ENCODE measurements around the gene TBXA2R. TPM values are rescaled to one million over a fixed set of nuclear protein-coding genes. Genes with fewer than 3 reads are reported as not detected.
"Not testable (repeated sequence)": the region's sequence is repeated elsewhere in the genome, so short reads cannot be mapped to it uniquely, and the experiment has no call there.

TBXA2R gene
- total RNA-seq, 1 donor from 2014 or later = 1.9 TPM

GRCh38 chr19:3589439-3589838, 17.2 kb downstream of the TBXA2R start:
- intact Hi-C loops (cut with DNase I) = no loop called here

DNA sequence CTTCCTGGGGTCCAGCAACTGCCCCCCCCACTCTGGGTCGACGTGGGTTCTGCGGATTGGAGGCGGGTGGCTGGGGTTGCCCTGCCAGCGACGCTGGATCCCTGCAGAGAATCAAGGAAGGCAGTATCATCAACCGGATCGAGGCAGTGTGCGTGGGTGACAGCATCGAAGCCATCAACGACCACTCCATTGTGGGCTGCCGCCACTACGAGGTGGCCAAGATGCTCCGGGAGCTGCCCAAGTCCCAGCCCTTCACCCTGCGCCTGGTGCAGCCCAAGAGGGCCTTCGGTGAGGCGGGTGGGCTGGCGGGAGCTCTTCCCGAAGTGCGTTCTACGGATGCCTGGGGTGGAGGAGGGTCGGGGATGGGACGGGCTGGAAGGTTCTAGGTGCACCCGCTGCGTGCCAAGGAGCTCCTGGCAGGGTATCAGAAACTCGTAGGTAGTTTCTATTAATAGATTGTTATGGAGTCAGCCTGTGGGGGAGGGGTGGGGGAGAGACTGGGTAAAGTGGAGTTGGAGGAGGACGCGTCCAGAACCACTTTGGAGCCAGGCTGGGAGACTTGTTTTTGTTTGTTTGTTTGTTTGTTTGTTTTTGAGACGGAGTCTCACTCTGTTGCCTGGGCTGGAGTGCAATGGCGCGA, 19.8 kb downstream of the TBXA2R start:
- intact Hi-C loops (cut with DNase I) = no loop called here

More at GRCh38 chr19:3589439-3589838, 17.2 kb downstream of the TBXA2R start:
- DNase-seq (ENCODE audit: low spot score) = no peak

DNA sequence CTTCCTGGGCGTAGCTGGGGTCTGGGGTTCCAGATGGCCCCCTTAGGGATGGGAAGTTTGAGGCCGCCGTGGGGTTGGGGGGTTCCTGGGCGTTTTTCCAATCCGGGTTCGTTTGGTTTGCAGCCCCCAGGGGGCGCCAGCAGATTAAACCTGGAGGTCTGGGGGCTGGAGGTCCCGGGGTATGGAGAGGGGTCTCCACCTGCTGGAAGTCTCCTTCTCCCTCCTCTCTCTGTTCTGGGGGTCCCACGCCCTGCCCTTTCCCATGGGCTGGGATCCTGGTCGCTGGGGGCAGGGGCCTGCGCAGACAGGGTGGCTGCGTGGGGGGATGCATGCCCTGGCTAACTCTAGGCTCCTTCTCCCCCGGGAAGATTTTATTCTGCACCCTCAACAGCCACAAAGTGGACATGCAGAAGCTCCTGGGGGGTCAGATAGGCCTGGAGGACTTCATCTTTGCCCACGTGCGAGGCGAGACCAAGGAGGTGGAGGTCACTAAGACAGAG, 20.5 kb downstream of the TBXA2R start:
- no peak for DNase-seq (ENCODE audit: low spot score)
- intact Hi-C loops (cut with DNase I) = no loop called here

More for the DNA sequence above, 19.8 kb downstream of the TBXA2R start:
- no peak for DNase-seq (ENCODE audit: low spot score)

- intact Hi-C loops (cut with DNase I) = loop anchor here (1.0 kb wide), 1 partner anchor 33 kb away; no protein-coding TSS in a partner anchor
- no peak for DNase-seq (ENCODE audit: low spot score)
Measured at GRCh38 chr19:3585301-3586126, 21.2 kb downstream of the TBXA2R start, which contains the start of gene GIPC3. Gene GIPC3 (plus strand): TSS chr19:3585478. CDS start chr19:3585598, 120 bp downstream.

DNA sequence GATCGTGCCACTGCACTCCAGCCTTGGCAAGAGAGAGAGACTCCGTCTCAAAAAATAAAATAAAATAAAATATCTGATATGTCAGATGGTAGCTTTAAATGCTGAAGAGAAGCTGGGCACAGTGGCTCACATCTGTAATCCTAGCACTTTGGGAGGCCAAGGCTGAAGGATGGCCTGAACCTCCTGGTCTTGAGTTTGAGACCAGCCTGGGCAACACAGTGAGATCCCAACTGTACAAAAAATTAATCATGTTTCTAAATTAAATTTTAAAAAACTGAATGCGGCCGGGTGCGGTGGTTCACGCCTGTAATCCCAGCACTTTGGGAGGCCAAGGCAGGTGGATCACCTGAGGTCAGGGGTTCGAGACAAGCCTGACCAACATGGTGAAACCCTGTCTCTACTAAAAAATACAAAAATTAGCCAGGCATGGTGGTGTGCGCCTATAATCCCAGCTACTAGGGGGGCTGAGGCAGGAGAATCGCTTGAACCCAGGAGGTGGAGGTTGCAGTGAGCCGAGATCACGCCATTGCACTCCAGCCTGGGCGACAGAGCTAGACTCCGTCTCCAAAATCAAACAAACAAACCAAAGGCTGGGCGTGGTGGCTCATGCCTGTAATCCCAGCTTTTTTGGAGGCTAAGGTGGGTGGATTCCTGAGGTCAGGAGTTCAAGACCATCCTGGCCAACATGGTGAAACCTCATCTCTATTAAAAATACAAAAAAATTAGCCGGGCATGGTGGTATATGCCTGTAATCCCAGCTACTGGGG, 22.5 kb downstream of the TBXA2R start:
- intact Hi-C loops (cut with DNase I); DNase-seq (ENCODE audit: low spot score): not testable (repeated sequence)

GRCh38 chr19:3581792-3582191, 24.9 kb downstream of the TBXA2R start:
- DNase-seq (ENCODE audit: low spot score); intact Hi-C loops (cut with DNase I): not testable (repeated sequence)

DNA sequence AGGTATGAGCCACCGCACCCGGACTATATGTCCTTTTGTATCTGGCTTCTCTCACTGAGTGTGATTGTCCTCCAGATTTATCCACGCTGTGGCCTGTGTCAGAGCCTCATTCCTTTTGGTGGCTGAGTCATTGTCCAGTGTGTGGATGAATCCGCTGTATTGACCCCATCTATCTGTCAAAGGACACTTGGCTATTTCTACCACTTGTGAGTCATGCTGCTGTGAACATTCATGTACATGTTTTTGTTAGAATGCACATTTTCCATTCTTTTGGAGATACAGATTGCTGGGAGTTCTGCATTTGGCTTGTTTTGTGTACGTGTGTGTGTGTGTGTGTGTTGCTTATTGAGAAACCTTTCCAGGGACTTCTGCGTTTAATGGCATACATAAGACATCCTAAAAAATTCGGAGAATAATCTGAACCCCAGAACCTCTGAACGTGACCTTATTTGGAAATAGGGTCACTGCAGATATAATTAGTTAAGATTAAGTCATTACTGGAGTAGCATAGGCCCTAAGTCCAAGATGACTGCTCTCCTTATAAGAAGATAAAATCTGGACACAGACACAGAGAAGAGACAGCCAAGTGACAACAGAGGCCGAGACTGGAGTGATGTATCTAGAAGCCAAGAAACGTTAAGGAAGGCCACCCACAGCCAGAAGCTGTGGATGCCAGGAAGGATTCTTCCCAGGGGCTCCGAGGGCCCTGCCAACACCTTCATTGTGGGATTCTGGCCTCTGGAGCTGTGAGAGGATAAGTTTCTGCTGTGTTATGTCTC, 26.3 kb downstream of the TBXA2R start:
- intact Hi-C loops (cut with DNase I) = no loop called here

DNA sequence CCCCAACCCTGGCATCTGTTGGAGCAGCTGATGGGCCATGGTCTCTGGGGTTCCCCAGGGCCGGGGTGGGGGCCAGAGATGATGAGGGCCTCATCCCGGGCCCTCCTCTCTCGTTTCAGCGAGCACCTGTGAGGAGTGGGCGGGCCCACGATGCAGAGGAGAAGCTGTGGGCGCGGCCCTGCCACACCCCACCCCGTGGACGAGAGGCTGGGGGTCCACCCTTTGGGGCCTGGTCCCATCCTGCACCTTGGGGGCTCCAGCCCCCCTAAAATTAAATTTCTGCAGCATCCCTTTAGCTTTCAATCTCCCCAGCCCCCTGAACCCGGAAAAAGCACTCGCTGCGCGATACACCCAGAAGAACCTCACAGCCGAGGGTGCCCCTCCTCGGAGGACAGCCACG, 28.3 kb downstream of the TBXA2R start:
- DNase-seq (ENCODE audit: low spot score) = no peak
- intact Hi-C loops (cut with DNase I) = no loop called here

More for the DNA sequence above, 26.3 kb downstream of the TBXA2R start:
- DNase-seq (ENCODE audit: low spot score) = no peak

DNA sequence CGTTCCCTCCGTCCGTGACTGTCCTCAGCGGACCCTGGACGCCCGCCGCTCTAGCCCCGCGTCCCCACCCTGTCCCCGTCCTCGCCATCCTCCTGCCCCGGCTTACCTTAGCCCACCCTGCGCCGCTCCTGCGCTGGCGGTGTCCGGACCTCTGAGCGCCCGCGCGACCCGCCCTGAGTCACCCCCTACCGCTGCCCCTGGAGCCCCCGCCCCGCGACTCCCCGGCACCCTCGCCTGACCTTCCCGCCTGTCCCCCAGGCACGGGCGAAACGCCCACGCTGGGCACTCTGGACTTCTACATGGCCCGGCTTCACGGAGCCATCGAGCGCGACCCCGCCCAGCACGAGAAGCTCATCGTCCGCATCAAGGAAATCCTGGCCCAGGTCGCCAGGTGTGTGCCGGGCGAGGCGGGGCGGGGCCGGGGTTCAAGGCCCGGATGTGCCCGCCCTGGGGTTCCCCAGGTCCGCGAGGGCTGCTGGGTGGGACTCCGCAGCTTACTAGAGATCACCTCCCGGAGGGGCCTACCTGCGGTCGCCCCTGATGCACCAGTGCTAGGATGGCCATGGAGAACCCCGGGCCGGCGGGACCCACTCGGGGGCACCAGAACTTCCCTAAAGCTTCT, 28.8 kb downstream of the TBXA2R start:
- DNase-seq (ENCODE audit: low spot score) = no peak
- intact Hi-C loops (cut with DNase I) = no loop called here

GRCh38 chr19:3576696-3577443, 29.8 kb downstream of the TBXA2R start:
- intact Hi-C loops (cut with DNase I) = no loop called here
- DNase-seq (ENCODE audit: low spot score) = peak; percentile 80

DNA sequence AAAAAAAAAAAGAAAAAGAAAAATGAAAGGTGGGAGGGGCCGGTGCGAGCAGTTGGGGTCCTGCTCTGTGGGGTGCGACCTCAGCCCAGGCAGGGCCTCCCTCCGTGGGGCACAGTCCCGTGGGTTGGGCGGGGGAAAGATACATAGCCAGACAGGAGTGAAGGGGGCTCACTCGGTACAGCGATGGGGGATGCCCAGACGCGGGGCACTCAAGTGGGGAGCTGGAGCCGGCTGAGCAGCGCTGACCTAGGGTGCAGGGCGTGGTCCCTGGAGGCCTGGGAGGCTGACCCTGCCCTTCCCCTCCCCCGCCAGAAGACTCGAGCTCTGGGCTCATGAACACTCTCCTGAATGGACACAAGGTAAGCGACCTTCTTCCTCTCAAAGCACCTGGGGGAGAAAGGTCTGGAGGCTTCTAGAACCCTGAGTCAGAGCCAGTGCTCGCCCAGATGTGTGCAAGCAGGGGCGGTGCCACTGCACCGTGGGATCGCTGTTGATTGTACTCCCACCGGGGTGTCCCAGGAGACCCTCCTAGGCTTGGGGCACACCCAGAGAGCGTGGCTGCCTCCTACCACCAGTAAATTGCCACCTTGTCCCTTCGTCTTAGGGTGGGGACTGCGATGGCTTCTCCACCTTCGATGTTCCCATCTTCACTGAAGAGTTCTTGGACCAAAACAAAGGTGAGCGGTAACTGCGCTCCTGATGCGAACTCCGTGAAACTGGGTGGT, 30.6 kb downstream of the TBXA2R start:
- DNase-seq (ENCODE audit: low spot score) = no peak
- intact Hi-C loops (cut with DNase I) = no loop called here

GRCh38 chr19:3575260-3575741, 31.4 kb downstream of the TBXA2R start:
- DNase-seq (ENCODE audit: low spot score) = no peak
- intact Hi-C loops (cut with DNase I) = no loop called here

GRCh38 chr19:3573858-3574637, 32.6 kb downstream of the TBXA2R start:
- intact Hi-C loops (cut with DNase I) = loop anchor here (5.0 kb wide), 1 partner anchor 67 kb away; the partner anchor contains the start of gene FZR1
- DNase-seq (ENCODE audit: low spot score) = peak; percentile 89

DNA sequence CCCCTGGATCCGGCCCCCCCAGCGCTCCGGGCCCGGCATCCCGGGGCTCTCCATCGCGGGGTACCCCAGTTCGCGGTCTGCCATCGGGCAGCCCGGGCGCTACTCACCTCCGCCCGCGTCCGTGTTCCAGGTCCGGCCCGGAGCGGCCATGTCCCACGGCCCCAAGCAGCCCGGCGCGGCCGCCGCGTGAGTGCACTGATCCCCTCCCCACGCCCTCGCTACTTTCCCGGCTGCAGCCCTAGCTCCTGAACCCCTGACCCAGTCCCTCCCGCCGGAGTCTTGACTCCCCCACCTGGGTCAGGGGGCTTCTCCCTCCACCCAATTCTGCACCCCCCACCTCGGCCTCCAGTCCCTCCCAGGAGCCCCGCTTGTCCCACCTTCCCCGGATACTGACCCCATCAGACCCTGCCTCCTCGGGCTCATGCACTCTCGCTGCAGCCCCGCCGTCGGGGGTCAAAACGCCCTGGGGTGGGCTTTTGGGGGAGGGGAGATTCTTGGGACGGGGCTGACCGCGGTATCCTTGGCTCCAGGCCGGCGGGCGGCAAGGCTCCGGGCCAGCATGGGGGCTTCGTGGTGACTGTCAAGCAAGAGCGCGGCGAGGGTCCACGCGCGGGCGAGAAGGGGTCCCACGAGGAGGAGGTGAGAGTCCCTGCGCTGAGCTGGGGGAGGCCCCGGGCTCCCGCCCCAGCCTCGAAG, 33.4 kb downstream of the TBXA2R start:
- intact Hi-C loops (cut with DNase I) = loop anchor here (5.0 kb wide), 1 partner anchor 66 kb away; the partner anchor contains the start of gene FZR1
- no peak for DNase-seq (ENCODE audit: low spot score)

GRCh38 chr19:3572855-3573161, 33.9 kb downstream of the TBXA2R start, which contains the start of gene HMG20B:
Gene HMG20B (plus strand): TSS chr19:3572944. CDS start chr19:3573310, 366 bp downstream.
- DNase-seq (ENCODE audit: low spot score) = no peak
- intact Hi-C loops (cut with DNase I) = loop anchor here (1.0 to 5.0 kb wide), 2 partner anchors 16 to 66 kb away; partner anchors contain the start of genes FZR1 and MFSD12

Measured in cardiac septum (tissue), 1 donor.